ENCODE measurements around the gene TXLNA.

The TXLNA gene

GRCh38 chr1:32215629-32216480 is 36.4 kb downstream of the TXLNA start:
- DNase-seq (ENCODE audit: low read depth): peak; percentile 77
- peak; percentile 87 for TF ChIP-seq CTCF (IDR thresholded peaks at IDR 0.05; ENCODE audit: low read length, missing control alignments)
- no peak overlapping the region for H3K4me3 ChIP-seq (replicated peaks; ENCODE audit: low read depth, low read length)

DNA sequence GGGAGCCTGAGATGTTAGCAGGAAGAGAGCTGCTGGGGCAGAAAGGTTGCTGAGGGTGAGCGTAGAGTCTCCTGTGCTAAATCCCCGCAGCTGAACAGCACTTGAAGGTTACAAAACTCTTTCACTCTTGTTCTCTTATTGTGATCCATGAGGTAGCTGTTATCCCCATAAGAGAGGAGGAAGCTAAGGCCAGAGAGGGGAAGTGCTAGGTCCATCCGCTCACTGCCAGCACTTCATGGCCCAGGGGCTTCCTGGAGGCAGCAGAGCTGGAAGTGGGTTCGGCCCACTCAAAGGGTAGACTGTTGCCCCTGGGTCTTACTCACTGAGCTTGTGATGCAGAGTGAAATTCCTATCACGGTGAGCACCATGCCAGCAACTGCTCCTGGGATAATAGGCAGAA is 37.1 kb downstream of the TXLNA start:
- DNase-seq (ENCODE audit: low read depth): no peak
- TF ChIP-seq CTCF (IDR thresholded peaks at IDR 0.05; ENCODE audit: low read length, missing control alignments): no peak
- no peak overlapping the region for H3K4me3 ChIP-seq (replicated peaks; ENCODE audit: low read depth, low read length)

DNA sequence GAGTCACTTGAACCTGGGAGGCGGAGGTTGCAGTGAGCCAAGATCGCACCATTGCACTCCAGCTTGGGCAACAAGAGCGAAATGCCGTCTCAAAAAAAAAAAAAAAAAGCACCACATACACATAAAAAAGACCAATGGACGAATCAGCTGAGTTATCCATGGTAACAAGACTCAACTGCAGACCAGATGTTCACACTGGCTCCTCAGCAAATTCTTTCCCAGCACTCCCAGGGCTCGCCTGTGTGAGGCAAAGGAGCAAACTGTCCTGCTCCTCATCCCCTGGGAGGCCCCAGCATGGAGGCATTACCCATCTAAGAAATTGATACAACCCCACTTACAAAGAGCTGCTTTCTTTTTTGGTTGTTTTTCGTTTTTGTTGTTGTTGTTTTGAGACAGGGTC is 39.5 kb downstream of the TXLNA start:
- DNase-seq (ENCODE audit: low read depth): no peak
- no peak for TF ChIP-seq CTCF (IDR thresholded peaks at IDR 0.05; ENCODE audit: low read length, missing control alignments)
- H3K4me3 ChIP-seq (replicated peaks; ENCODE audit: low read depth, low read length): no peak overlapping the region

GRCh38 chr1:32220746-32221580 is 41.5 kb downstream of the TXLNA start:
- DNase-seq (ENCODE audit: low read depth): no peak
- peak overlapping the region; percentile 99 for H3K4me3 ChIP-seq (replicated peaks; ENCODE audit: low read depth, low read length)
- TF ChIP-seq CTCF (IDR thresholded peaks at IDR 0.05; ENCODE audit: low read length, missing control alignments): no peak

DNA sequence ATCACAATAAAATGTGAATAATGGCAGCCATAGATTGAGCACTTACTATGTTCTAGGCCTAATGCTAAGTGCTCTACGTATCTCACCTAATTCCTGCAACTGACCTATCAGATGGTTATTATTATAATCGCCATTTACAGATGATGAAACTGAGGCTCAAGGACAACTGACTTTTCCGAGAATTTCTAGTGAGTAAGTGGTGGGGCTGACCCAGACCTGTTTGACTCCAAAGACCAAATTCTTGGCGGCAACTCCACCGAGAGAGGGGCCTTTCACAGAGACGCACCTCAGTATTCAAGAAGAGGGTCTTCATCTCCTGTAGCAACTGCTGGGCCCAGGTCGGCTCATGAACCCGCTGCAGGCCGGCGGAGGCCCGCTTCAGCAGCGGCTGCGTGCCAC is 42.1 kb downstream of the TXLNA start:
- TF ChIP-seq CTCF (IDR thresholded peaks at IDR 0.05; ENCODE audit: low read length, missing control alignments): no peak
- DNase-seq (ENCODE audit: low read depth): no peak
- H3K4me3 ChIP-seq (replicated peaks; ENCODE audit: low read depth, low read length): peak overlapping the region; percentile 99

DNA sequence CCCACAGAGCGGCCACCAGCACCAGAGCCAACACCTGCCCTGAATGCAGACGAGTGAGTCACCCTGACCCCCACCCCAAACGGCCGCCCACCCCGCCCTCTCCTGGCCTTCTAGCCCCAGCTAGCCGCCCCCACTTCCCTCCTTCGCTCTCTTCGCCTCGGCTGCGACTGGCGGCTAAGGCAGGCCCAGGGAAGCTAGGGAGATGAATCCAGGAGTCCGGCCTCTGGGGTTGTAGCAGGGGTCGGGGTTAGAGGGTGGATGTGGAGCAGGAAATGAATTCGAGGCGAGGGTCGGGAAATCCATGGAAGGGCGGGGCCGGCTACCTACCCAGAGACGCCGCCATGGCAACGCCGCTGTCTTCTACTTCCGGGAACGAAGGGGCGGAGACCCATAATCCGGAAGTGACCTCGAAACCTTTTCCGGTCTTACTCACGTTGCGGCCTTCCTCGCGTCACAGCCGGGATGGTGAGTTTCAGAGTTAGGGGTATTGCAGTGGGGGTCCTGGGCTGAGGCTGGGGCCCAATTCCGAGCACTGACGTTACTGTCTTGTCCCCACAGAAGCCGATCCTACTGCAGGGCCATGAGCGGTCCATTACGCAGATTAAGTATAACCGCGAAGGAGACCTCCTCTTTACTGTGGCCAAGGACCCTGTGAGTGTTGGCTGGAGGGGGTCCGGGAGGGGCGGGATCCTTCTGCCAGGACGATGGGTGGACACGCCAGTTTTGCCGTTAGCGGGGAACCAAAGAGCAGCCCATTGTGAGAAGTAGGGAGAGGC is 42.7 kb downstream of the TXLNA start, which contains the start of the genes EIF3I and TMEM234:
Gene EIF3I (plus strand): TSS at position 428 of the 776 bp plus-strand sequence. CDS start 35 bp downstream, at position 463.
Gene TMEM234 (minus strand): TSS at position 374 of the 776 bp plus-strand sequence. CDS start 31 bp downstream, at position 343.
- peak within 1 kb of the TSS; percentile 99 for H3K4me3 ChIP-seq (replicated peaks; ENCODE audit: low read depth, low read length)
- no peak for TF ChIP-seq CTCF (IDR thresholded peaks at IDR 0.05; ENCODE audit: low read length, missing control alignments)
- peak; percentile 91 for DNase-seq (ENCODE audit: low read depth)

Data from fibroblast of pulmonary artery (primary cell).